RWPE1 (cell line): ENCODE data around the gene CACNA2D3.

ENCODE experiments used
- CTCF ChIA-PET: fragments of 350-600 bp; sonication (Branson Sonifier 250); formaldehyde crosslinking; extraction: SDS; loops from one replicate; lab custom pipeline; 2021; lab: Yijun Ruan, JAX
- POLR2A ChIA-PET: fragments of 400-600 bp; formaldehyde crosslinking; extraction: SDS; loops from one replicate; lab custom pipeline; 2020; ENCODE audit warnings: antibody characterized with exemption; ENCODE audit not compliant: low non-redundant PET; lab: Yijun Ruan, JAX
- DNase-seq: peaks from one replicate; pipeline ENCODE4 v3.0.0; 2012; ENCODE audit warnings: low spot score
- H3K27ac ChIP-seq: fragments of 450-650 bp; 2 replicates; pipeline ENCODE4 v1.5.1; 2017
- TF ChIP-seq, protein P1 (sequence below): fragments of 450-650 bp; conservative IDR thresholded peaks from 2 replicates; pipeline ENCODE4 v1.5.1; 2017; ENCODE audit warnings: low read depth, mild to moderate bottlenecking

The CACNA2D3 gene

GRCh38 chr3:54845011-54845410, 722.7 kb downstream of the CACNA2D3 start:
- DNase-seq = no peak
- no peak overlapping the region for H3K27ac ChIP-seq
- POLR2A ChIA-PET = no interaction called here
- CTCF ChIA-PET = no interaction called here
- TF ChIP-seq, protein P1, sequence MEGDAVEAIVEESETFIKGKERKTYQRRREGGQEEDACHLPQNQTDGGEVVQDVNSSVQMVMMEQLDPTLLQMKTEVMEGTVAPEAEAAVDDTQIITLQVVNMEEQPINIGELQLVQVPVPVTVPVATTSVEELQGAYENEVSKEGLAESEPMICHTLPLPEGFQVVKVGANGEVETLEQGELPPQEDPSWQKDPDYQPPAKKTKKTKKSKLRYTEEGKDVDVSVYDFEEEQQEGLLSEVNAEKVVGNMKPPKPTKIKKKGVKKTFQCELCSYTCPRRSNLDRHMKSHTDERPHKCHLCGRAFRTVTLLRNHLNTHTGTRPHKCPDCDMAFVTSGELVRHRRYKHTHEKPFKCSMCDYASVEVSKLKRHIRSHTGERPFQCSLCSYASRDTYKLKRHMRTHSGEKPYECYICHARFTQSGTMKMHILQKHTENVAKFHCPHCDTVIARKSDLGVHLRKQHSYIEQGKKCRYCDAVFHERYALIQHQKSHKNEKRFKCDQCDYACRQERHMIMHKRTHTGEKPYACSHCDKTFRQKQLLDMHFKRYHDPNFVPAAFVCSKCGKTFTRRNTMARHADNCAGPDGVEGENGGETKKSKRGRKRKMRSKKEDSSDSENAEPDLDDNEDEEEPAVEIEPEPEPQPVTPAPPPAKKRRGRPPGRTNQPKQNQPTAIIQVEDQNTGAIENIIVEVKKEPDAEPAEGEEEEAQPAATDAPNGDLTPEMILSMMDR = no peak

DNA sequence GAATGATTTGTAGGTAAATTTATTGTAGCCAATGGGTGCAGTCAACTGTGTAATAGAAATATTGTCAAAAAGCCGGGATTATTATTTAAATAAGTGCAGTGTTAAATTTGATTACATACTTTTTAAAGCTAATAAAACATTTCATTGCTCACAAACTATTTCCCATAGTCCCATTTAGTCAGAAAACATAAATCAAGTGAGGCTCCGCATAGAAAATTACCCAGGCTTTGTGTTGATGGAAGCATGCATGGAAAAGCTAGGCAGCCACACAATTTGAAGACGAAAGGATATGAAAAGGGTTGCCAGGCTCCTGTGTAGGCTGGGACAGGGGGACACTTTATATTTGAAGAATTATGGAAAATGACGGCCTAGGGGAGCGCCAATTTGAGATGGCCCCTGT, 723.2 kb downstream of the CACNA2D3 start:
- TF ChIP-seq, protein P1 = no peak
- POLR2A ChIA-PET = no interaction called here
- no peak for DNase-seq
- H3K27ac ChIP-seq = no peak overlapping the region
- CTCF ChIA-PET = no interaction called here

DNA sequence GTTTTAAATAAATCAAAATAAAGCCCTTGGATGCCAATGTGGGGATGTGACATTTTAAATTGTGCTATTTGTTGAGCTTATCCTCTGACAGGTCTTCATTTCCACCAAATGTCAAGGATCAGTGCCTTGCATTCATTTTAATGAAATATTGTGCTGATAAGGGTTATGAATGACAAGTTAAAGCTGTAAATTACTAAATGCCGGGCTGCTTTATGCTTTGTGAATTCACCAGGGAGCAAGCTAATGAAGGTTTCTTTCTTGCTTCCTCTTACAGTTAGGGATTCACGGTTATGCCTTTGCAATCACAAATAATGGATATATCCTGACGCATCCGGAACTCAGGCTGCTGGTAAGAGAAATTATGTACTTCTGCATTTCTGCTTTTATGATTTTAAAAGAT, 723.8 kb downstream of the CACNA2D3 start:
- CTCF ChIA-PET = no interaction called here

DNA sequence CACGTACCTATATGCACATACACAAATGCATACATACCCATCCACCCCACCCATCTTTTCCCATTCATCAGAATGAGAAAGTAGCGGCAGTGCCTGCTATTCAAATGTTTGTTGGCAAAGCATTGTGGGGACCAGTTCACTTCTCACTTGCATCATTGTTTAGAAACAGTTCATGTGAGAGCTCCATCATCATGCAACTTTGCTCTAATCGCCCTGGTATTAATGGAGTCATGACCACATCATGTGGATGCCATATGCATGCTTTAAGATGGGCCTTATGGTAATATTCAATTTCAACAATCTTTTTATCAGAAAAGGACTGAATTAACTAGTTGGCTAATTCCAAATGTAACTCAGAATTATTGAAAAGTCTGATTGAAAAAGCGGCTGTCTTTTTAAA, 725.0 kb downstream of the CACNA2D3 start:
- TF ChIP-seq, protein P1 = no peak
- POLR2A ChIA-PET = no interaction called here

More for the DNA sequence above, 723.8 kb downstream of the CACNA2D3 start:
- DNase-seq = no peak
- POLR2A ChIA-PET = no interaction called here
- H3K27ac ChIP-seq = no peak overlapping the region
- TF ChIP-seq, protein P1 = no peak

DNA sequence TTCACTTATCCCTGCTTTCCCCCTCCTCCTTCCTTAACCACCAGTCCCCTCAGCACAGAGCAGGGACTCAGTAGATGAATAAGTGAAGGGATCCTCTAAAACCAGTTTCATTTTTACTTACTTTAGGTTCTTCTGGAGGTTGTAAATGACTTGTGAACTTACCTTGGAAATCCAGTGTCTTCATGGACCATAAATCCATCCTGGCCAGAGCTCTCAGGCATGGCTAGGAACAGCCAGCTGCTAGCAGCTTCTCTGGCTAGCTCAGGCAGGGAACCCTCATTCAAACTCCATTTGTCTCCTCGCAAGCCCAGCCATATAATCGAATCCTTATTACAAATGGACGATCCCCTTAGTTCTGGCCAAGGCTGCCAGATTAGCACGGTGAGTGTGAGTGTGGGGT, 727.0 kb downstream of the CACNA2D3 start:
- no peak for DNase-seq
- TF ChIP-seq, protein P1 = no peak
- POLR2A ChIA-PET = no interaction called here
- no peak overlapping the region for H3K27ac ChIP-seq
- CTCF ChIA-PET = no interaction called here

More for the DNA sequence above, 725.0 kb downstream of the CACNA2D3 start:
- H3K27ac ChIP-seq = no peak overlapping the region
- DNase-seq = no peak
- CTCF ChIA-PET = interaction anchor here (0.7 kb wide), 1 partner anchor 398 kb away, joined by 5 read pairs; no protein-coding TSS in a partner anchor

GRCh38 chr3:54850484-54851018, 728.2 kb downstream of the CACNA2D3 start:
- no peak for DNase-seq
- TF ChIP-seq, protein P1 = no peak
- no peak overlapping the region for H3K27ac ChIP-seq
- ChIA-PET CTCF (interaction anchor here (0.5 kb wide), 1 partner anchor 1399 kb away, joined by 3 read pairs; no protein-coding TSS in a partner anchor), POLR2A (no interaction called here)
